ENCODE results near the gene GNB5.

The GNB5 gene

GRCh38 chr15:52218816-52219215 lies 27.6 kb upstream of the GNB5 start:
- Histone ChIP-seq H3K9me3 (ENCODE audit: control insufficient read depth, insufficient read depth, low read length) (no peaks in the 10 kb centered on the region), H3K4me2 (ENCODE audit: low read length) (no peak overlapping the region), H3K27me3 (ENCODE audit: control insufficient read depth, low read length) (no peaks in the 10 kb centered on the region), H3K36me3 (ENCODE audit: control insufficient read depth, low read length) (peaks cover 19% of the 10 kb centered on the region), H3K79me2 (ENCODE audit: control insufficient read depth, low read length) (peaks cover 26% of the 10 kb centered on the region), H3K27ac (ENCODE audit: low read depth, low read length) (no peak overlapping the region), H3K4me1 (ENCODE audit: control insufficient read depth, low read length) (peaks cover 60% of the 10 kb centered on the region), H4K20me1 (ENCODE audit: control insufficient read depth, insufficient read depth, low read depth, low read length) (no peaks in the 10 kb centered on the region), H3K4me3 (ENCODE audit: low read length) (no peak overlapping the region), H3F3A (ENCODE audit: control insufficient read depth, insufficient read depth) (peaks cover 18% of the 10 kb centered on the region), H3K9me2 (replicated peaks; ENCODE audit: control insufficient read depth, low read length) (no peaks in the 10 kb centered on the region)
- TF ChIP-seq CTCF (IDR thresholded peaks at IDR 0.05; ENCODE audit: low read depth, low read length, poor library complexity, severe bottlenecking) = no peak
- no peak for TF ChIP-seq EZH2phosphoT487 (IDR thresholded peaks at IDR 0.05; ENCODE audit: borderline replicate concordance, low read length)

- no peaks in the 10 kb centered on the region for H3K9me3 ChIP-seq (ENCODE audit: control insufficient read depth, insufficient read depth, low read length)
- no peak for TF ChIP-seq CTCF (IDR thresholded peaks at IDR 0.05; ENCODE audit: low read depth, low read length, poor library complexity, severe bottlenecking)
- TF ChIP-seq EZH2phosphoT487 (IDR thresholded peaks at IDR 0.05; ENCODE audit: borderline replicate concordance, low read length) = no peak
- H3K27ac ChIP-seq (ENCODE audit: low read depth, low read length) = no peak overlapping the region
- no peak overlapping the region for H3K4me3 ChIP-seq (ENCODE audit: low read length)
- peaks cover 16% of the 10 kb centered on the region for H3K36me3 ChIP-seq (ENCODE audit: control insufficient read depth, low read length)
- no peak overlapping the region for H3K4me2 ChIP-seq (ENCODE audit: low read length)
- peaks cover 21% of the 10 kb centered on the region for H3K79me2 ChIP-seq (ENCODE audit: control insufficient read depth, low read length)
- no peaks in the 10 kb centered on the region for H3K9me2 ChIP-seq (replicated peaks; ENCODE audit: control insufficient read depth, low read length)
- H3K4me1 ChIP-seq (ENCODE audit: control insufficient read depth, low read length) = peaks cover 56% of the 10 kb centered on the region
- H3K27me3 ChIP-seq (ENCODE audit: control insufficient read depth, low read length) = no peaks in the 10 kb centered on the region
- H3F3A ChIP-seq (ENCODE audit: control insufficient read depth, insufficient read depth) = peaks cover 14% of the 10 kb centered on the region
- H4K20me1 ChIP-seq (ENCODE audit: control insufficient read depth, insufficient read depth, low read depth, low read length) = no peaks in the 10 kb centered on the region
Observed at GRCh38 chr15:52218371-52218770, 27.2 kb upstream of the GNB5 start.

- no peaks in the 10 kb centered on the region for H4K20me1 ChIP-seq (ENCODE audit: control insufficient read depth, insufficient read depth, low read depth, low read length)
- peaks cover 10% of the 10 kb centered on the region for H3K79me2 ChIP-seq (ENCODE audit: control insufficient read depth, low read length)
- H3K27ac ChIP-seq (ENCODE audit: low read depth, low read length) = no peak overlapping the region
- H3K4me1 ChIP-seq (ENCODE audit: control insufficient read depth, low read length) = peaks cover 44% of the 10 kb centered on the region
- TF ChIP-seq CTCF (IDR thresholded peaks at IDR 0.05; ENCODE audit: low read depth, low read length, poor library complexity, severe bottlenecking) = peak; percentile 94
- TF ChIP-seq EZH2phosphoT487 (IDR thresholded peaks at IDR 0.05; ENCODE audit: borderline replicate concordance, low read length) = no peak
- no peaks in the 10 kb centered on the region for H3K9me3 ChIP-seq (ENCODE audit: control insufficient read depth, insufficient read depth, low read length)
- no peaks in the 10 kb centered on the region for H3K9me2 ChIP-seq (replicated peaks; ENCODE audit: control insufficient read depth, low read length)
- H3K4me2 ChIP-seq (ENCODE audit: low read length) = peak overlapping the region; percentile 43
- H3K4me3 ChIP-seq (ENCODE audit: low read length) = no peak overlapping the region
- no peaks in the 10 kb centered on the region for H3K27me3 ChIP-seq (ENCODE audit: control insufficient read depth, low read length)
- peaks cover 9% of the 10 kb centered on the region; the same call in 1 of the 2 replicates for H3K36me3 ChIP-seq (ENCODE audit: control insufficient read depth, low read length)
- H3F3A ChIP-seq (ENCODE audit: control insufficient read depth, insufficient read depth) = peaks cover 9% of the 10 kb centered on the region
Observed at GRCh38 chr15:52217186-52217585, 26.0 kb upstream of the GNB5 start.
